Progenitor cell of endocrine pancreas (in vitro differentiated cells): ENCODE results near the gene GRK5. TPM values are rescaled to one million over a fixed set of nuclear protein-coding genes. Genes with fewer than 3 reads are reported as not detected.
A peak's percentile ranks its signal among the peaks of the same experiment; 100 is the strongest.

Source experiments
- DNase-seq: peaks from one replicate; pipeline ENCODE4 v3.0.0; 2021; ENCODE audit warnings: low spot score; ENCODE audit not compliant: unreplicated experiment
- H3K27ac Mint-ChIP-seq: 2 replicates; pipeline ENCODE4 v1.8.0; 2021; ENCODE audit warnings: mild to moderate bottlenecking, moderate library complexity, mixed read lengths
- H3K27me3 Mint-ChIP-seq: 2 replicates; pipeline ENCODE4 v1.8.0; 2021; ENCODE audit warnings: mixed read lengths
- H3K36me3 Mint-ChIP-seq: 2 replicates; pipeline ENCODE4 v1.8.0; 2022; ENCODE audit warnings: mixed read lengths; ENCODE audit not compliant: insufficient read depth
- H3K4me1 Mint-ChIP-seq: 2 replicates; pipeline ENCODE4 v1.8.0; 2021; ENCODE audit warnings: low read depth, mixed read lengths
- H3K4me3 Mint-ChIP-seq: 2 replicates; pipeline ENCODE4 v1.8.0; 2021; ENCODE audit warnings: low read depth, mild to moderate bottlenecking, moderate library complexity, mixed read lengths
- H3K9me3 Mint-ChIP-seq: 2 replicates; pipeline ENCODE4 v1.8.0; 2021; ENCODE audit warnings: low read depth, mixed read lengths
- CTCF ChIP-seq: fragments of 200-600 bp; sonication (generic); IDR thresholded peaks from one replicate; pipeline ENCODE4 v1.5.0; 2021; ENCODE audit warnings: antibody characterized with exemption, mild to moderate bottlenecking; ENCODE audit not compliant: unreplicated experiment
- total RNA-seq: library from RNA; stranded (reverse); gene quantifications from 2 replicates; pipeline ENCODE4 v1.2.1, GENCODE V29; 2021

Gene GRK5
- total RNA-seq, 1 donor from 2014 or later = 21.6 TPM

GRCh38 chr10:119352042-119352441 lies 144.7 kb downstream of the GRK5 start:
- H3K27me3 Mint-ChIP-seq = no peaks in the 10 kb centered on the region
- H3K4me1 Mint-ChIP-seq = peaks cover 8% of the 10 kb centered on the region
- peaks cover 17% of the 10 kb centered on the region for H3K36me3 Mint-ChIP-seq
- H3K9me3 Mint-ChIP-seq = peaks cover 16% of the 10 kb centered on the region
- no peak overlapping the region for H3K4me3 Mint-ChIP-seq
- no peak for TF ChIP-seq CTCF
- H3K27ac Mint-ChIP-seq = no peak overlapping the region
- no peak for DNase-seq

- H3K9me3 Mint-ChIP-seq = peaks cover 16% of the 10 kb centered on the region
- H3K27ac Mint-ChIP-seq = no peak overlapping the region
- no peaks in the 10 kb centered on the region for H3K27me3 Mint-ChIP-seq
- H3K36me3 Mint-ChIP-seq = peaks cover 17% of the 10 kb centered on the region
- H3K4me3 Mint-ChIP-seq = no peak overlapping the region
- H3K4me1 Mint-ChIP-seq = peaks cover 8% of the 10 kb centered on the region
- TF ChIP-seq CTCF = no peak
- DNase-seq = no peak
Observed at GRCh38 chr10:119352807-119353206, 145.4 kb downstream of the GRK5 start.

- H3K4me3 Mint-ChIP-seq = no peak overlapping the region
- DNase-seq = no peak
- peaks cover 8% of the 10 kb centered on the region for H3K4me1 Mint-ChIP-seq
- H3K9me3 Mint-ChIP-seq = peaks cover 16% of the 10 kb centered on the region
- no peak overlapping the region for H3K27ac Mint-ChIP-seq
- no peaks in the 10 kb centered on the region for H3K27me3 Mint-ChIP-seq
- peaks cover 17% of the 10 kb centered on the region for H3K36me3 Mint-ChIP-seq
- no peak for TF ChIP-seq CTCF
Observed at GRCh38 chr10:119353421-119353820, 146.1 kb downstream of the GRK5 start.

GRCh38 chr10:119355930-119356329 lies 148.6 kb downstream of the GRK5 start:
- H3K36me3 Mint-ChIP-seq = peaks cover 14% of the 10 kb centered on the region
- no peak overlapping the region for H3K4me3 Mint-ChIP-seq
- peaks cover 13% of the 10 kb centered on the region for H3K9me3 Mint-ChIP-seq
- peaks cover 1% of the 10 kb centered on the region for H3K4me1 Mint-ChIP-seq
- H3K27ac Mint-ChIP-seq = no peak overlapping the region
- no peak for DNase-seq
- H3K27me3 Mint-ChIP-seq = no peaks in the 10 kb centered on the region
- TF ChIP-seq CTCF = peak; percentile 38

GRCh38 chr10:119357412-119358151 lies 150.2 kb downstream of the GRK5 start:
- Mint-ChIP-seq H3K27me3 (no peaks in the 10 kb centered on the region), H3K27ac (no peak overlapping the region), H3K9me3 (peaks cover 7% of the 10 kb centered on the region), H3K4me1 (peaks cover 3% of the 10 kb centered on the region), H3K4me3 (no peak overlapping the region), H3K36me3 (peaks cover 8% of the 10 kb centered on the region)
- no peak for DNase-seq
- no peak for TF ChIP-seq CTCF
